ENCODE results near the gene FADS1. TPM values are rescaled to one million over a fixed set of nuclear protein-coding genes. Genes with fewer than 3 reads are reported as not detected.

Gene FADS1
- total and polyA plus RNA-seq, 2 of the 13 experiments (the other 11 are each of a cell fraction or from before 2014, with no cell fraction given), result 91.8 to 108 TPM

DNA sequence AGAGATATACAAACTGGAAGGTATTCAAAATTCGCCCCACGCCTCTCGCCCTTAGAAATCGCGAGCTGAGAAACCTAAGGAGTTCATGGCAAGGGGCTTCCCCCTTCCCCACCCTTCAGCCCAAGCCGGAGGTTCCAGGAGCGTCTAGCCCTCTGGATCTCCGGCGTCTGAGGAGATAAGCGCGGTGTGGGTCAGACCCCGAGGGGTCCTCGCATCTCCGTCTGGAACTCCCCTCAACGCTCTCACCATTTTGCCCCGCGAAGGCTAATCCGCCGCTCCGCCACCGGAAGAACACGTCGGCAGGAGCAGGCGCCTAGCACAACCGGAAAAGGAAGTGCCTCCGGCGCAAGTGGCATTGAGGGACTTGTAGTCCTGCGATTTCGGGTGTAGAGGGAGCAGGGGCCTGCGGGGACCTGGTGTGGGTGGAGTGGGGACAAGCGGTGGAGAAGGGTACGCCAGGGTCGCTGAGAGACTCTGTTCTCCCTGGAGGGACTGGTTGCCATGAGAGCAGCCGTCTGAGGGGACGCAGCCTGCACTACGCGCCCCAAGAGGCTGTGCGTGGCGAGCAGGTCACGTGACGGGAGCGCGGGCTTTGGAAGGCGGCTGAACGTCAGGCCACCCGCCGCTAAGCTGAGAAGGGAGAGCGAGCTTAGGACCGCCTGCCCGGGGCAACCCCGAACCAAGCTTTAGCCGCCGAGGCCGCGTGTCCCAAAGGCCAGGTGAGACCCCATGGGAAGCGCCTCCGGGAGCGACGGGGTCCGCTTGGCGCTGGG, 24.3 kb downstream of the FADS1 start, which contains the start of the genes FEN1 and TMEM258 (continued):
- TF ChIP-seq, protein P1, sequence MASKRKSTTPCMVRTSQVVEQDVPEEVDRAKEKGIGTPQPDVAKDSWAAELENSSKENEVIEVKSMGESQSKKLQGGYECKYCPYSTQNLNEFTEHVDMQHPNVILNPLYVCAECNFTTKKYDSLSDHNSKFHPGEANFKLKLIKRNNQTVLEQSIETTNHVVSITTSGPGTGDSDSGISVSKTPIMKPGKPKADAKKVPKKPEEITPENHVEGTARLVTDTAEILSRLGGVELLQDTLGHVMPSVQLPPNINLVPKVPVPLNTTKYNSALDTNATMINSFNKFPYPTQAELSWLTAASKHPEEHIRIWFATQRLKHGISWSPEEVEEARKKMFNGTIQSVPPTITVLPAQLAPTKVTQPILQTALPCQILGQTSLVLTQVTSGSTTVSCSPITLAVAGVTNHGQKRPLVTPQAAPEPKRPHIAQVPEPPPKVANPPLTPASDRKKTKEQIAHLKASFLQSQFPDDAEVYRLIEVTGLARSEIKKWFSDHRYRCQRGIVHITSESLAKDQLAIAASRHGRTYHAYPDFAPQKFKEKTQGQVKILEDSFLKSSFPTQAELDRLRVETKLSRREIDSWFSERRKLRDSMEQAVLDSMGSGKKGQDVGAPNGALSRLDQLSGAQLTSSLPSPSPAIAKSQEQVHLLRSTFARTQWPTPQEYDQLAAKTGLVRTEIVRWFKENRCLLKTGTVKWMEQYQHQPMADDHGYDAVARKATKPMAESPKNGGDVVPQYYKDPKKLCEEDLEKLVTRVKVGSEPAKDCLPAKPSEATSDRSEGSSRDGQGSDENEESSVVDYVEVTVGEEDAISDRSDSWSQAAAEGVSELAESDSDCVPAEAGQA (IDR thresholded peaks at IDR 0.05; ENCODE audit: low read depth), result peak; percentile 65; the same call in 1 of the 2 replicates
- TF ChIP-seq, protein P1 (CRISPR knock-in tag; IDR thresholded peaks at IDR 0.05; ENCODE audit: borderline replicate concordance), result no peak
- TF ChIP-seq ZNF546 (CRISPR knock-in tag; conservative IDR thresholded peaks at IDR 0.05) (peak; percentile 46; the same call in 1 of the 2 replicates), ZNF746 (CRISPR knock-in tag; IDR thresholded peaks at IDR 0.05) (0 out of 2 replicates have a peak, but pooled peaks have one; percentile 24), ZNF263 (CRISPR knock-in tag; IDR thresholded peaks at IDR 0.05) (no peak; the same call in 1 of the 2 replicates), ZNF780A (CRISPR knock-in tag; IDR thresholded peaks at IDR 0.05) (no peak), PHF21A (CRISPR knock-in tag; IDR thresholded peaks at IDR 0.05) (0 out of 2 replicates have a peak, but pooled peaks have one; percentile 2), ATF1 (CRISPR knock-in tag; IDR thresholded peaks at IDR 0.05) (peak; percentile 76), KDM3A (CRISPR knock-in tag; IDR thresholded peaks at IDR 0.05; ENCODE audit: low read depth) (0 out of 2 replicates have a peak, but pooled peaks have one; percentile 14), ZFP36L1 (CRISPR knock-in tag; IDR thresholded peaks at IDR 0.05) (peak; percentile 68; the same call in 1 of the 2 replicates), KMT2B (CRISPR knock-in tag; IDR thresholded peaks at IDR 0.05) (peak; percentile 75), ZNF724P (CRISPR knock-in tag; IDR thresholded peaks at IDR 0.05; ENCODE audit: borderline replicate concordance) (peak; percentile 85; the same call in 1 of the 2 replicates), ZBTB8A (CRISPR knock-in tag; IDR thresholded peaks at IDR 0.05; ENCODE audit: borderline replicate concordance, low read depth) (peak; percentile 49; the same call in 1 of the 2 replicates), IRF2 (CRISPR knock-in tag; IDR thresholded peaks at IDR 0.05) (peak; percentile 69), HOXA3 (CRISPR knock-in tag; IDR thresholded peaks at IDR 0.05) (peak; percentile 62)
- TF ChIP-seq, protein P2, sequence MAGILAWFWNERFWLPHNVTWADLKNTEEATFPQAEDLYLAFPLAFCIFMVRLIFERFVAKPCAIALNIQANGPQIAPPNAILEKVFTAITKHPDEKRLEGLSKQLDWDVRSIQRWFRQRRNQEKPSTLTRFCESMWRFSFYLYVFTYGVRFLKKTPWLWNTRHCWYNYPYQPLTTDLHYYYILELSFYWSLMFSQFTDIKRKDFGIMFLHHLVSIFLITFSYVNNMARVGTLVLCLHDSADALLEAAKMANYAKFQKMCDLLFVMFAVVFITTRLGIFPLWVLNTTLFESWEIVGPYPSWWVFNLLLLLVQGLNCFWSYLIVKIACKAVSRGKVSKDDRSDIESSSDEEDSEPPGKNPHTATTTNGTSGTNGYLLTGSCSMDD (CRISPR knock-in tag; IDR thresholded peaks at IDR 0.05), result 0 out of 2 replicates have a peak, but pooled peaks have one; percentile 31
- TF ChIP-seq, protein P3, sequence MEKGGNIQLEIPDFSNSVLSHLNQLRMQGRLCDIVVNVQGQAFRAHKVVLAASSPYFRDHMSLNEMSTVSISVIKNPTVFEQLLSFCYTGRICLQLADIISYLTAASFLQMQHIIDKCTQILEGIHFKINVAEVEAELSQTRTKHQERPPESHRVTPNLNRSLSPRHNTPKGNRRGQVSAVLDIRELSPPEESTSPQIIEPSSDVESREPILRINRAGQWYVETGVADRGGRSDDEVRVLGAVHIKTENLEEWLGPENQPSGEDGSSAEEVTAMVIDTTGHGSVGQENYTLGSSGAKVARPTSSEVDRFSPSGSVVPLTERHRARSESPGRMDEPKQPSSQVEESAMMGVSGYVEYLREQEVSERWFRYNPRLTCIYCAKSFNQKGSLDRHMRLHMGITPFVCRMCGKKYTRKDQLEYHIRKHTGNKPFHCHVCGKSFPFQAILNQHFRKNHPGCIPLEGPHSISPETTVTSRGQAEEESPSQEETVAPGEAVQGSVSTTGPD (CRISPR knock-in tag; IDR thresholded peaks at IDR 0.05), result no peak
- TF ChIP-seq, protein P4, sequence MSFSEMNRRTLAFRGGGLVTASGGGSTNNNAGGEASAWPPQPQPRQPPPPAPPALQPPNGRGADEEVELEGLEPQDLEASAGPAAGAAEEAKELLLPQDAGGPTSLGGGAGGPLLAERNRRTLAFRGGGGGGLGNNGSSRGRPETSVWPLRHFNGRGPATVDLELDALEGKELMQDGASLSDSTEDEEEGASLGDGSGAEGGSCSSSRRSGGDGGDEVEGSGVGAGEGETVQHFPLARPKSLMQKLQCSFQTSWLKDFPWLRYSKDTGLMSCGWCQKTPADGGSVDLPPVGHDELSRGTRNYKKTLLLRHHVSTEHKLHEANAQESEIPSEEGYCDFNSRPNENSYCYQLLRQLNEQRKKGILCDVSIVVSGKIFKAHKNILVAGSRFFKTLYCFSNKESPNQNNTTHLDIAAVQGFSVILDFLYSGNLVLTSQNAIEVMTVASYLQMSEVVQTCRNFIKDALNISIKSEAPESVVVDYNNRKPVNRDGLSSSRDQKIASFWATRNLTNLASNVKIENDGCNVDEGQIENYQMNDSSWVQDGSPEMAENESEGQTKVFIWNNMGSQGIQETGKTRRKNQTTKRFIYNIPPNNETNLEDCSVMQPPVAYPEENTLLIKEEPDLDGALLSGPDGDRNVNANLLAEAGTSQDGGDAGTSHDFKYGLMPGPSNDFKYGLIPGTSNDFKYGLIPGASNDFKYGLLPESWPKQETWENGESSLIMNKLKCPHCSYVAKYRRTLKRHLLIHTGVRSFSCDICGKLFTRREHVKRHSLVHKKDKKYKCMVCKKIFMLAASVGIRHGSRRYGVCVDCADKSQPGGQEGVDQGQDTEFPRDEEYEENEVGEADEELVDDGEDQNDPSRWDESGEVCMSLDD (CRISPR knock-in tag; IDR thresholded peaks at IDR 0.05; ENCODE audit: borderline replicate concordance), result no peak

All from HepG2 (cell line).